Stimulated activated CD4-positive, alpha-beta T cell treated with anti-CD3 and anti-CD28 coated beads, Interleukin-12 subunit alpha, Interleukin-12 subunit beta, amount 100 ng/mL, for 24 hours (primary cell): ENCODE measurements around the gene TRAPPC6A.

Experiments used
- DNase-seq, 2 experiments: peaks; one replicate each; pipeline ENCODE4 v3.0.0-alpha.2; 2020; ENCODE audit warnings: low read depth in 2 of 2

Gene TRAPPC6A

GRCh38 chr19:45163751-45164460, 14.1 kb downstream of the TRAPPC6A start:
- no peak for DNase-seq

GRCh38 chr19:45163156-45163555, 14.9 kb downstream of the TRAPPC6A start:
- DNase-seq, result no peak

- no peak for DNase-seq
These were observed 15.4 kb downstream of the TRAPPC6A start for GRCh38 chr19:45162608-45163143.

- DNase-seq, result no peak
These were observed 16.1 kb downstream of the TRAPPC6A start for GRCh38 chr19:45161738-45162607.

- DNase-seq, result no peak
These were observed 16.9 kb downstream of the TRAPPC6A start, which contains the start of gene NKPD1 for GRCh38 chr19:45160870-45161737. TSS of gene NKPD1 (minus strand) at chr19:45160982. CDS start at chr19:45160150, 832 bp downstream.

GRCh38 chr19:45159971-45160324, 18.1 kb downstream of the TRAPPC6A start:
- DNase-seq, result no peak

- DNase-seq, result no peak
These were observed 18.6 kb downstream of the TRAPPC6A start for GRCh38 chr19:45159210-45159970.

GRCh38 chr19:45158503-45159209, 19.4 kb downstream of the TRAPPC6A start:
- no peak for DNase-seq

GRCh38 chr19:45156751-45157150, 21.3 kb downstream of the TRAPPC6A start:
- no peak for DNase-seq

- no peak for DNase-seq
These were observed 21.9 kb downstream of the TRAPPC6A start for GRCh38 chr19:45156011-45156630.

GRCh38 chr19:45154064-45154827, 23.8 kb downstream of the TRAPPC6A start:
- no peak for DNase-seq

GRCh38 chr19:45153339-45154063, 24.5 kb downstream of the TRAPPC6A start:
- DNase-seq, result peak in 1 of 2 experiments; percentile 22

- DNase-seq, result no peak
These were observed 25.3 kb downstream of the TRAPPC6A start for GRCh38 chr19:45152504-45153338.

GRCh38 chr19:45151821-45152503, 26.1 kb downstream of the TRAPPC6A start:
- DNase-seq, result no peak

GRCh38 chr19:45151320-45151719, 26.7 kb downstream of the TRAPPC6A start:
- DNase-seq, result no peak

- DNase-seq, result no peak
These were observed 27.2 kb downstream of the TRAPPC6A start for GRCh38 chr19:45150751-45151281.

- DNase-seq, result no peak
These were observed 27.9 kb downstream of the TRAPPC6A start for GRCh38 chr19:45150180-45150579.
